NCI-H2029 (cell line): ENCODE measurements around the gene WWOX.

Experiments used
- DNase-seq: peaks from one replicate; lab custom pipeline; 2025; lab: John Stamatoyannopoulos, UW

Gene WWOX

DNA sequence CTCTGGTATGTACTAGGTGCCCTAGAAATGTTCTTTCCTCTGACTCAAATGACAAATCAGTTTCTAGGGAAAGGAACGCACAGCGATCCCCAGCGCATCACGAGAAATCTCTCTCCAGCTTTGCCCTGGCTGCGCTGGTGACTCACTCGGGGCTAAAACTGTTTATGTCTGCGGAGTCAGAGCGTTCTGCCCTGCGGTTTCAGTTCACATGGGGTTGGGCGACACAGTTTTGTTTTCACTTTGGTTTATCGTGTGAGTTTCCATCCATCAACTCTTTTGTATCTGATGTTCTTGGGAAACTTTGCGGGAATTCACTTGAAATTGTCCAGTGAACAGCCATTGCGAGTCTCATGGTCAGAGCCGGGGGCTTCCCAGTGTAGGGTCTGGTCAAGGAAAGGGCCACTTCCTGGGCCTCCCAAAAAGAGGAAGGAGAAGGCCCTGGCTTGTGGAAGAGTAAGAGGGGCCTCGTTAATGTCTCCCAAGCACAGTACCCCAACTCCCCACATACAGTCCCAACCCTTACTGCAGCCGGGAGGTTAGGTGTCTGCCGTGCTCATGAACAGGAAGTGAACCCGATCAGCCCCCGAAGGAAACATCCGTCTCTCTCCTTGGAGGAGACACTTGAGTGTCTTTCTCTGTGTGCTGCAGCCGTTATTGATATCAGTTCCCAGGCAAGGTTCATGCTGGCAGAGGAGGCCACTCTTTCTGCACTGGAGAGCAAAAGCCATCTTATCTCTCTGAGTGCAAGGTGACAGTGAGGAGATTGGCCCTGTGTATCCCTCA, 643.2 kb downstream of the WWOX start:
- no peak for DNase-seq

- no peak for DNase-seq
Measured at GRCh38 chr16:78743556-78743955, 644.1 kb downstream of the WWOX start.

DNA sequence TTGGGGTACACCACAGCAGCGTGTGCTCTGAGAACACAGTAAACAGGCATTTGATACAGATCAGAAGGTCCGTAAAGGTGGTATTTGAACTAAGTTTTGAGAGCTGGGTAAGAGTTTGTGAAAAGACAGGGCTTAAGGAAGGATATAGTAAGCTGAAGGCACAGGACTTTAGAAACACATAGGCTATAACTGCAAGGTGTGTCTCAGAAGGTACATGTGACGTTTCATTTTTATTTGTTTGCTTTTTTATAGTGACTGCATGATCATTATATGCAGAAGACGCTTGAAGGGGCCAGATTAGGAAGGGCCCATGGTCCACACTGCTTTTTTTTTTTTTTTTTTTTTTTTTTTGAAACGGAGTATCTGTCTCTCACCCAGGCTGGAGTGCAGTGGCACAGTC, 644.6 kb downstream of the WWOX start:
- no peak for DNase-seq

GRCh38 chr16:78744796-78745107, 645.3 kb downstream of the WWOX start:
- no peak for DNase-seq

- DNase-seq = no peak
Measured at GRCh38 chr16:78745108-78746019, 645.9 kb downstream of the WWOX start.

GRCh38 chr16:78746718-78747117, 647.3 kb downstream of the WWOX start:
- no peak for DNase-seq

DNA sequence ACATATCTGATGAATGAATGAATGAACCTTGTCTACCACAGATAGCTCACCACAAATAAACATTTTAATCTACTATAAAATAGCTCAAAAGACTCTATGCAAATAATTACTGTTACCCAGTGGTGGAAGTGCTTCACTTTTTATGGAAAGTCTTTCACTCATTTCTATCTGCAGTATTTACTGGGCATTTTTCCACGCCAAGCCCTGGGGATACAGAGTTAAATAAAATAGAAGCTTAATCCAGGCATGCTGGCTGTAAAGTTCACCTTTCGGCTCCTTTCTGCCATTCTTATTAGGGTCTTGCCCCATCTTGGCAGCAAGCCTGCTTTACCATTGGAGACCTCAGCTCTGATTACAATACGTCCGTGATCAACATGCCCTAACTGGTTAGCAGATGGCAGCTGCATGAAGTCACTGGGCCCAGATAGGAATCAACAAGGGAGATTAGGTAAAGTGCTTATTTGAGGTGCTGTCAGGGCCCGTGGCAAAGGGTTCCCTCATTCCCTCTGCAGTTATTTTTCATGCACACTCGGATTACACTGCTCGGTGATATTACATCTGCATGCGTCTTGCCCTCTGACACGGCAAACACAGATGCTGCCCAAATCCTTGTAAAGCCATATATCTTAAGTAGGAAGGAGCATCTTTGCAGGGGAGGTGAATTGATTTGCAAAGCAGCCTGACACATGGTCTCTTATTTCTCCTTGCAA, 648.9 kb downstream of the WWOX start:
- no peak for DNase-seq

DNA sequence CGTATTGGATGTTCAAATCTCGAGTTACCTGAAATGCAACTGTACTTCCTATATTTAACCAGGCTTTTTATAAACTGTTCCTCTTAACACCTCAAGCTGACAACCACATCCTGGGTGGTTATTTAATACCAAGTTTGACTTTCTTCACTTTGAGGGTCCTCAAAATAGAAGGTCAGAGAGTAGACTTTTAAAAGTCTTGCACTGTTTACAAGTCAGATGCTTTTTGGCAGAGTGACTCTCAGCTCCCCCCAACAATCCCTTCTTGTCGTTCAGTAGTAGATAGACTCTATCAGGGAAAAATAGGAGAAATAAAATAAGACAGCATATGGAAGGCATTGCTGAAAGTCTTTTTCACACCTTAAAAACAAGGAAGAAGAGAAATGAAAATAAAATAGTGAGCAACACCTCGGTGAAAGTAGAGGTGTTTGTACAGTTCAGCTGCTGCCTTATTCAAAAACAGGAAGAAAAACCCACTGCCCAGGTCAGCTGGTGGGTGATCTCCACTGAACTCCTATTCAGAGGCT, 650.4 kb downstream of the WWOX start:
- no peak for DNase-seq

DNA sequence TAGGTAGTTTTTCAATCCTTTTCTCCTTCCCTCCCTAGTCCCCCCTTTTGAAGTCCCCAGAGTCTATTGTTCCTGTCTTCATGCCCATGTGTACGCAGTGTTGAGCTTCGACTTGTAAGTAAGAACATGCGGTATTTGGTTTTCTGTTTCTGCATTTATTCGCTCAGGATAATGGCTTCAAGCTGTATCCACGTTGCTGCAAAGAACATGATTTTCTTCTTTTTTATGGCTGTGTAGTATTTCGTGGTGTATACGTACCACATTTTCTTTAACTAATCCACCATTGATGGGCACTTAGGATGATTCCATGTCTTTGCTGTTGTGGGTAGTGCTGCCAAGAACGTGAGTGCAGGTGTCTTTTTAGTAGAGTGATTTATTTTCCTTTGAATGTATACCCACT, 651.2 kb downstream of the WWOX start:
- no peak for DNase-seq

DNA sequence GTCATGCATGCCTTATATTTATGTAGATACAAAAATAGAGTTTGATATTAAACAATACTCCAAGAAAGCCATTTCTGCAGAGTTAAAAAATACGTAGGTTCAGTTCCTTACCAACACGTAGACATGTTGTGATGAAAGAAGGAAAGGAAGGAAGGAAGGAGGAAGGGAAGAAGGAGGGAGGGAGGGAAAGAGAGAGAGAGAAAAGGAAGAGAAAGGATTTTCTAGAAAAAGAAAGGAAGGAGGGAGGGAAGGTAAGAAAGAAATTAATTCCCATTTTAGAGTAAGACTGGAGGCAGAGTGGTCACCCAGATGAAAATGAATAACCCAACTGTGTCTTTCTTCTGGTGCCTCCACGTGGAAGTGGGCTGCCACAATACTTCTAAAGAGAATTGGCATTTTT, 652.1 kb downstream of the WWOX start:
- no peak for DNase-seq

DNA sequence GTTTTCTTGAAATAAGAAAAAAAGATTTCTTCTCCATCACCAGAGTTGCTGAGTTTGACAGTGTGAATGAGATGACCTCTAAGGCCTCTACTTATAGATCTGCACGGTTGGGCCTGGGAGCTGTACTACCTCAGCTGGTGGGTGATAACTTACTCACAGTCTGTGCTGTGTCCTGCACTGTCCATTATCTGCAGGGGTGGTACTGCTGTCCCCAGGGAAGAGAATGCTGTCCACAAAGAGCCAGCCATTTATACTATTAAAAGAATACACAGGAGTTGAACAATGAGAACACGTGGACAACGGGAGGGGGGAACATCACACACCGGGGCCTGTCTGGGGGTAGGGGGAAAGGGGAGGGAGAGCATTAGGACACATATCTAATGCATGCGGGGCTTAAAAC, 655.3 kb downstream of the WWOX start:
- no peak for DNase-seq

- no peak for DNase-seq
Measured at GRCh38 chr16:78755751-78756661, 656.6 kb downstream of the WWOX start.

DNA sequence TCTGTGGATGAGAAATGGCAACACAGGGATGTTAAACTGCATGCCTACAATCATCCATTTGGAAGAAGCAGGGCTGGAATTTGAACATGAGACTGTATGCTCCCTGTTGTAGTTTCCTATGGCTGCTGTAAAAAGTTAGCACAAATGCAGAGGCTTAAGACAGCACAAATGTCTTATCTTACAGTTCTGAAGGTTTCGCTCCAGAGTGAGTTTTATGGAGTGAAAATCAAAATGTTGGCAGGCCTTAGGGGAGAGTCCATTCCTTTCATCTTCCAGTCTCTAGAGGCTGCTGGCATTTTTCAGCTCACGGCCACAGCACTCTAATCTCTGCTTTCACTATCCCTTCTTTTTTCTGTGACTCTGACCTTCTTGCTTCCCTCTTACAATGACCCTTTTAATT, 660.1 kb downstream of the WWOX start:
- DNase-seq = no peak

GRCh38 chr16:78760611-78761010, 661.2 kb downstream of the WWOX start:
- no peak for DNase-seq

- DNase-seq = no peak
Measured at GRCh38 chr16:78761427-78761826, 662.0 kb downstream of the WWOX start.

GRCh38 chr16:78762222-78762621, 662.8 kb downstream of the WWOX start:
- no peak for DNase-seq

GRCh38 chr16:78763821-78764440, 664.5 kb downstream of the WWOX start:
- DNase-seq = peak; percentile 75

DNA sequence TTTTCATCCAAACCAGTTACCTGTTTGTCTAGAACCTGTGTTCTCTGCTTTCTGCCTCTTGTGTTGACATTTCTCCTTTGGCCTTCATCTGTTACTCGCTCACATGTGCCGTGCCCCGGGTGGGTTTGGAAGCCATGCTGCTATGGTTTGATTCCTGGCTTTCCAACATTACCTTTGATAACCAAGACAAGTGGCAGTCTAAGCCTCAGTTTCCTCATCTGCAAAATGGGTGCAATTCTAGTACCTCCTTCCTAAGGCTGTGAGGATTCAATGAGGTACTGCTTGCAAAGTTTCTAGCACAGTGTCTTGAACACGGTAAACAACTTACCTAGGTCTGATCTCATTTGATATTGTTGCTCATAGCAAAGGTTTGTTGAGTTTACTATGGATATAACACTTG, 665.0 kb downstream of the WWOX start:
- no peak for DNase-seq

- no peak for DNase-seq
Measured at GRCh38 chr16:78768226-78768625, 668.8 kb downstream of the WWOX start.

- DNase-seq = no peak
Measured at GRCh38 chr16:78768718-78769117, 669.3 kb downstream of the WWOX start.
